ENCODE data around the gene SPOCK1.
"Not testable (repeated sequence)": the region's sequence is repeated elsewhere in the genome, so short reads cannot be mapped to it uniquely, and the experiment has no call there.

Gene SPOCK1

GRCh38 chr5:136985785-136986475 is 513.2 kb downstream of the SPOCK1 start:
- no peak for DNase-seq

- no peak for DNase-seq
Observed at GRCh38 chr5:136984772-136985446, 514.2 kb downstream of the SPOCK1 start.

GRCh38 chr5:136981936-136982335 is 517.2 kb downstream of the SPOCK1 start:
- no peak for DNase-seq

- DNase-seq, result no peak
Observed at GRCh38 chr5:136979131-136979530, 520.0 kb downstream of the SPOCK1 start.

- DNase-seq, result no peak
Observed at GRCh38 chr5:136963504-136963903, 535.6 kb downstream of the SPOCK1 start.

- DNase-seq, result no peak
Observed at GRCh38 chr5:136957428-136957827, 541.7 kb downstream of the SPOCK1 start.

GRCh38 chr5:136954142-136954541 is 545.0 kb downstream of the SPOCK1 start:
- DNase-seq, result not testable (repeated sequence)

- not testable (repeated sequence) for DNase-seq
Observed at GRCh38 chr5:136953346-136954069, 545.6 kb downstream of the SPOCK1 start.

- no peak for DNase-seq
Observed at GRCh38 chr5:136927571-136927970, 571.6 kb downstream of the SPOCK1 start.

GRCh38 chr5:136926073-136926472 is 573.1 kb downstream of the SPOCK1 start:
- DNase-seq, result no peak
